SK-N-MC (cell line): ENCODE measurements around the gene ZNF708.
"Not testable (repeated sequence)": the region's sequence is repeated elsewhere in the genome, so short reads cannot be mapped to it uniquely, and the experiment has no call there.

Experiments
- DNase-seq: peaks from one replicate; pipeline ENCODE4 v3.0.0-alpha.2; 2011; ENCODE audit warnings: low read depth, low spot score
- H3K27ac ChIP-seq: fragments of 200-600 bp; sonication (generic); 2 replicates; pipeline ENCODE4 v1.5.1; 2016; ENCODE audit warnings: mixed run types
- H3K36me3 ChIP-seq: fragments of 200-600 bp; sonication (generic); 2 replicates; pipeline ENCODE4 v1.6.1; 2017; ENCODE audit warnings: antibody characterized with exemption, low read length, mixed read lengths; ENCODE audit not compliant: insufficient read depth
- H3K4me3 ChIP-seq: fragments of 200-600 bp; sonication (generic); 2 replicates; pipeline ENCODE4 v1.5.1; 2016
- H3K9ac ChIP-seq: fragments of 200-600 bp; sonication (generic); 2 replicates; pipeline ENCODE4 v1.8.0; 2017; ENCODE audit warnings: mixed run types, mixed read lengths; ENCODE audit not compliant: insufficient read length
- H3K9me3 ChIP-seq: fragments of 200-600 bp; sonication (generic); 2 replicates; pipeline ENCODE4 v1.6.1; 2017; ENCODE audit warnings: low read depth, mild to moderate bottlenecking, antibody characterized with exemption, low read length, moderate library complexity, mixed read lengths
- EZH2 ChIP-seq: fragments of 200-600 bp; sonication (generic); IDR thresholded peaks from one replicate; pipeline ENCODE4 v1.6.1; 2017; ENCODE audit warnings: antibody characterized with exemption
- FOXP2 ChIP-seq: optimal IDR thresholded peaks from 2 replicates; pipeline ENCODE3; 2011; ENCODE audit warnings: mild to moderate bottlenecking, moderate library complexity; ENCODE audit not compliant: insufficient read depth; ENCODE audit errors: extremely low read length, control extremely low read depth
- POLR2AphosphoS5 ChIP-seq: IDR thresholded peaks from 2 replicates; pipeline ENCODE4 v1.6.1; 2012; ENCODE audit warnings: mild to moderate bottlenecking, low read depth, low read length, borderline replicate concordance

Gene ZNF708

GRCh38 chr19:21269813-21270212 lies 59.4 kb downstream of the ZNF708 start:
- Histone ChIP-seq H3K4me3 (no peak overlapping the region), H3K36me3 (no peaks in the 10 kb centered on the region), H3K9ac (no peak overlapping the region), H3K9me3 (no peaks in the 10 kb centered on the region), H3K27ac (no peak overlapping the region)
- DNase-seq, result no peak
- TF ChIP-seq EZH2 (no peak), POLR2AphosphoS5 (no peak), FOXP2 (no peak)

- Histone ChIP-seq H3K27ac (no peak overlapping the region), H3K36me3 (no peaks in the 10 kb centered on the region), H3K9ac (no peak overlapping the region), H3K4me3 (no peak overlapping the region), H3K9me3 (no peaks in the 10 kb centered on the region)
- no peak for TF ChIP-seq EZH2
- no peak for TF ChIP-seq POLR2AphosphoS5
- TF ChIP-seq FOXP2, result no peak
- DNase-seq, result no peak
These were observed 64.3 kb downstream of the ZNF708 start for GRCh38 chr19:21264891-21265290.

GRCh38 chr19:21264416-21264815 lies 64.8 kb downstream of the ZNF708 start:
- no peak for TF ChIP-seq POLR2AphosphoS5
- TF ChIP-seq FOXP2, result no peak
- TF ChIP-seq EZH2, result no peak

GRCh38 chr19:21260848-21261381 lies 68.3 kb downstream of the ZNF708 start:
- H3K4me3 ChIP-seq, H3K36me3 ChIP-seq, H3K27ac ChIP-seq, H3K9me3 ChIP-seq, DNase-seq, H3K9ac ChIP-seq: not testable (repeated sequence)

More at GRCh38 chr19:21264416-21264815, 64.8 kb downstream of the ZNF708 start:
- Histone ChIP-seq H3K4me3 (no peak overlapping the region), H3K27ac (no peak overlapping the region), H3K9ac (no peak overlapping the region), H3K9me3 (no peaks in the 10 kb centered on the region), H3K36me3 (no peaks in the 10 kb centered on the region)
- no peak for DNase-seq

- Histone ChIP-seq H3K9me3 (no peaks in the 10 kb centered on the region), H3K4me3 (no peak overlapping the region), H3K27ac (no peak overlapping the region)
These were observed 68.9 kb downstream of the ZNF708 start for GRCh38 chr19:21260164-21260847.

GRCh38 chr19:21259421-21260124 lies 69.6 kb downstream of the ZNF708 start:
- H3K36me3 ChIP-seq, DNase-seq, H3K27ac ChIP-seq, H3K9ac ChIP-seq, H3K4me3 ChIP-seq, H3K9me3 ChIP-seq: not testable (repeated sequence)

More at GRCh38 chr19:21260164-21260847, 68.9 kb downstream of the ZNF708 start:
- H3K36me3 ChIP-seq, result no peaks in the 10 kb centered on the region
- H3K9ac ChIP-seq, result no peak overlapping the region
- TF ChIP-seq FOXP2, result no peak
- no peak for DNase-seq

- Histone ChIP-seq H3K9ac (no peak overlapping the region), H3K36me3 (no peaks in the 10 kb centered on the region), H3K4me3 (no peak overlapping the region), H3K9me3 (no peaks in the 10 kb centered on the region), H3K27ac (no peak overlapping the region)
- no peak for TF ChIP-seq FOXP2
- no peak for TF ChIP-seq EZH2
- no peak for TF ChIP-seq POLR2AphosphoS5
- DNase-seq, result no peak
These were observed 72.5 kb downstream of the ZNF708 start for GRCh38 chr19:21256722-21257121.
